Loucy (cell line): ENCODE measurements around the gene EIF3CL.
"Not testable (repeated sequence)": the region's sequence is repeated elsewhere in the genome, so short reads cannot be mapped to it uniquely, and the experiment has no call there.

Source experiments
- CTCF ChIP-seq: fragments of 200-600 bp; sonication (generic); conservative IDR thresholded peaks from 2 replicates; pipeline ENCODE4 v1.5.1; 2014; ENCODE audit warnings: mild to moderate bottlenecking, antibody characterized with exemption, low read length
- EZH2phosphoT487 ChIP-seq: fragments of 200-600 bp; IDR thresholded peaks from 2 replicates; pipeline ENCODE4 v1.6.1; 2018; ENCODE audit warnings: antibody characterized with exemption, mild to moderate bottlenecking, moderate library complexity, borderline replicate concordance

GRCh38 chr16:28417033-28417432 is 13.4 kb upstream of the EIF3CL start:
- TF ChIP-seq CTCF, EZH2phosphoT487: not testable (repeated sequence)
